Coronary artery (tissue), 2 donors: ENCODE measurements around the gene ADAMTSL2.

ENCODE experiments used
- DNase-seq: peaks from one replicate; pipeline ENCODE4 v3.0.0-alpha.2; 2017; ENCODE audit warnings: low spot score
- H3K27ac ChIP-seq, 2 donors: fragments of 200-600 bp; sonication (generic); one replicate each; pipeline ENCODE4 v1.5.1; 2016 to 2019
- H3K4me3 ChIP-seq: fragments of 200-600 bp; sonication (generic); 2 replicates; pipeline ENCODE4 v1.5.1; 2016; ENCODE audit warnings: mild to moderate bottlenecking, moderate library complexity
- TF ChIP-seq, protein P1 (sequence below): fragments of 200-600 bp; sonication (generic); IDR thresholded peaks from one replicate; pipeline ENCODE4 v1.5.1; 2019; ENCODE audit warnings: antibody characterized with exemption

Gene ADAMTSL2

DNA sequence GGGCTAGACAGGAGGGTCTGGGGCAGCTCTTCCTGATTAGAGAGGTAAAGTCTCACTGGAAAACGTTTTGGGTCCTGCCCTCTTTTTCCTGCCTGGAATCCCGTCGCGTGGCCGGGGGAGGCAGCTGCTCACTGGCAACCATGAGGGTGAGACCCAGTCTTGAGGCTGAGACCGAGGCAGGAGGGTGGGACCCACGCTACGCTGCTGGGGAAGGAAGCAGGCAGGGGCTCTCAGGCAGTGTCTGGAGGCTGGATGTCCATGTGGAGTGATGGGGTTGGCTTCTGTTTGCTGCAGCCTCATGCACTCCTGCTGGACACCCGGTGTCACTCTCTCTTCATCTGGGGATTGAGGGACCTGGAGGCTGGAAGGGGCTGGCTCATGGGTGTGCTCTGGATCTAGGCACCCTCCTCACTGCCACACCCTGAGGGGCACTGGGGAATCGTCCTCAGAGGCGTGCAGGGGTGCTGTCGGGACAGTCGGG, 44.3 kb upstream of the ADAMTSL2 start:
- DNase-seq: no peak
- H3K27ac ChIP-seq: no peak overlapping the region

DNA sequence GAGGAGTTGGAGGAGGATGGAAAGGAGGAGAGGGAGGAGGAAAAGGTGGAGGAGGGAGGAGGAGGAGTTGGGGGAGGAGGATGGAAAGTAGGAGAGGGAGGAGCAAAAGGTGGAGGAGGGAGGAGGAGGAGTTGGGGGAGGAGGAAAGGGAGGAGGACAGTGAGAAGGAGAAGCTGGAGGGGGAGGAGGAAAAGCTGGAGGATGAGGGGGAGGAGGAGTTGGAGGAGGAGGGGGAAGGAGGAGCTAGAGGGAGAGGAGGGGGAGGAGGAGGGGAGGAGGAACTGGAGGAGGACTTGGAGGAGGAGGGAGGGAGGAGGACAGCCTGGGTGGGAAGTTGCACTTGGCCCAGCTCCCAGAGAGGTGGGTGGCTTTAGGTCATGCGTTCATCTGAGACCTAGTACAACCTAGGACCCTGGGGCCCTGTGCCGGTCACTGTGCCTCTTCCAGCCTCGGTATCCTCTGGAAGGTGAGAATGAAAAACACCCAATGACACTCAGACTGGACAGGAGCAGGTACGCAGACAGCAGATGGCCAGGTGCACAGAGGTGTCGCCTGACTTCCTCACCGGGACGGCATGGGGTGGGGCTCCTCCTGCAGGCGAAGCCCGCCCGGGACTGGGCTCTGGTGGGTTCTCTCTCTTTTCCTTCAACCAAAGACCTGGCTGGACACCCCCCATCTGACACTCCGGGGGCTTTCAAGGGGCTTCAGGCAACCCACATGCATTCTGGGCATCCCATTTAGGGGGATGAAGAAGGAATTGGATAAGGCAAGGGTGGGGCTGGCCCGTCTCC, 43.4 kb upstream of the ADAMTSL2 start:
- Histone ChIP-seq H3K4me3 (no peak overlapping the region), H3K27ac (peak overlapping the region in 1 of 2 donors; percentile 75)
- DNase-seq: no peak
- TF ChIP-seq, protein P1, sequence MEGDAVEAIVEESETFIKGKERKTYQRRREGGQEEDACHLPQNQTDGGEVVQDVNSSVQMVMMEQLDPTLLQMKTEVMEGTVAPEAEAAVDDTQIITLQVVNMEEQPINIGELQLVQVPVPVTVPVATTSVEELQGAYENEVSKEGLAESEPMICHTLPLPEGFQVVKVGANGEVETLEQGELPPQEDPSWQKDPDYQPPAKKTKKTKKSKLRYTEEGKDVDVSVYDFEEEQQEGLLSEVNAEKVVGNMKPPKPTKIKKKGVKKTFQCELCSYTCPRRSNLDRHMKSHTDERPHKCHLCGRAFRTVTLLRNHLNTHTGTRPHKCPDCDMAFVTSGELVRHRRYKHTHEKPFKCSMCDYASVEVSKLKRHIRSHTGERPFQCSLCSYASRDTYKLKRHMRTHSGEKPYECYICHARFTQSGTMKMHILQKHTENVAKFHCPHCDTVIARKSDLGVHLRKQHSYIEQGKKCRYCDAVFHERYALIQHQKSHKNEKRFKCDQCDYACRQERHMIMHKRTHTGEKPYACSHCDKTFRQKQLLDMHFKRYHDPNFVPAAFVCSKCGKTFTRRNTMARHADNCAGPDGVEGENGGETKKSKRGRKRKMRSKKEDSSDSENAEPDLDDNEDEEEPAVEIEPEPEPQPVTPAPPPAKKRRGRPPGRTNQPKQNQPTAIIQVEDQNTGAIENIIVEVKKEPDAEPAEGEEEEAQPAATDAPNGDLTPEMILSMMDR: no peak

More for the DNA sequence above, 44.3 kb upstream of the ADAMTSL2 start:
- TF ChIP-seq, protein P1: no peak
- no peak overlapping the region for H3K4me3 ChIP-seq

DNA sequence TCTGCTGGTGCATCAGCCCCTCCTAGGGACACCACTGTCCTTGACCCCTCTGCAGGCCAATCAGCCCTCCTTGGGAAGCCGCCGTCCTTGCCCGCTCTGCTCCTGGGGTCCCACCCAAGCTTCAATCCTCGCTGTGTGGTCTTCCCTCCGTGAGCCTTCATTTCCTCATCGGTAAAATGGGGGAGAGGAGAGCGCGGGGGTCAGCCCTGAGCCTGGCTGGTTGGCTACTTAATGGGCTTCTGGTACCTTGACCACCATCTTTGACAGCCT, 42.9 kb upstream of the ADAMTSL2 start:
- H3K27ac ChIP-seq: peak overlapping the region; percentile 52 to 75
- DNase-seq: no peak

DNA sequence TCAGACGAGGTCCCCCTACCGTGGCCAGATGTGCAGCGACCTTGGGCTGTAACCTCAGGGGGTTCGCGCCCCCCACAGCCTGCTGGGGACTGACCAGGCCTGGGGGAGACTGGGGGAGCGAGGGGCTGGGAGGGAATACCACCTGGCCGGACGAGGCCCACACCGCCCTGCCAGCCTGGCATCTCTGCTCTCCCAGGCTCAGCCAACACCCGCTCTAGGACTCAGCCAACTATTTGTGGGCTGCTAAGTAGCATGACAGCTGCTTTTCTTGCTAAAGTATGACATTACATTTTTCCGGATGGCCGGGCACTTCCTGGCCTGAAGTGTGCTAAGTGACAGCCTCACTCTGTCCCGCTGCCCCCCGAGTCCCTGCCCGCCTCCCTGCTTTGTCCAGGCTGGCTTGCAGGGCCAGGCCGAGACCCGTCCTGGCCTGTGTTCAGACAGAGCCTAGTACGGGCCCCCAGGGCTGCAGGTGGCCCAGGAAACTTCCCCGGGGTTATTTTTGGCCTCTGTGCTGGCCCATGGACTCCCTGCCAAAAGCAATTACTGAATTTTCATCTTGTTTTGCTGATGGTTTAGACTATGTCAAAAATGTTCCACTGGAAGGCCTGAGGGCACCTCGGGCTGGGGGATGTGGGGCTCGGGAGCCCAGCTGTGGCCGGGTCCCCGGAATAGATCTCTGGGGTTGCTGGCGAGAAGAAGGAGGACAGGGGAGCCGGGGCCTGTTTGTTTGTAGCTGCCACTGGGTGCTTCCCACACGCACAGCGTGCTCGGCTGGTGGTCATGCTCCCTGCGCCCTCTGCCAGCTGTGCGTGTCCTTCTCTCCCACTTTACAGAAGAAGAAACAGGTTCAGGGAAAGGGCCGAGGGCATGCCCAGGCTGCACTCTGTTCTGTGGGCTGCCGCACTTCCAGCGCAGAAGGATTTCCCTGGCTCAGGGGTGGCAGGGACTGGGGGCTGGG, 42.2 kb upstream of the ADAMTSL2 start:
- TF ChIP-seq, protein P1: no peak
- Histone ChIP-seq H3K4me3 (no peak overlapping the region), H3K27ac (peak overlapping the region; percentile 52 to 75)
- DNase-seq: no peak

More for the DNA sequence above, 42.9 kb upstream of the ADAMTSL2 start:
- no peak overlapping the region for H3K4me3 ChIP-seq
- TF ChIP-seq, protein P1: no peak

DNA sequence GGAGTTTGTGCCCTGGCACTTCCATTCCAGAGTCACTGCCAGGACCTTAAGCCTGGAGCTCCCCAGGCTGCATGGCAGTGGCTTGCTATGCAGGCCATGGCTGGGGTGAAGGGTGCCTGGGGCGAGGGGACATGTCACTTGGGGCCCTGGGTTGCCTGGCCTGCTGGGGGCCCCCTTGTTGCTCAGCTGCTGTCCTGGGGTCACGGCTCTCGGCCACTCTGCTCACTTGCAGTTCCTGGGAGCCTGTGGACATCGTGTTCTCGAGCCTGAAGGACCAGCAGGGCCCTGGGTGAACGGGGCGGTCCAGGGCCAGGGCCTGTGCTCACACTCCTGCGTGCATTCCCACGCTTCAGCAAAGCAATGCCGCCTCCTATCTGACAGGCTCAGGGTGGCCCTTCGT, 41.1 kb upstream of the ADAMTSL2 start:
- Histone ChIP-seq H3K27ac (peak overlapping the region in 1 of 2 donors; percentile 75), H3K4me3 (no peak overlapping the region)
- DNase-seq: no peak
- TF ChIP-seq, protein P1: no peak

DNA sequence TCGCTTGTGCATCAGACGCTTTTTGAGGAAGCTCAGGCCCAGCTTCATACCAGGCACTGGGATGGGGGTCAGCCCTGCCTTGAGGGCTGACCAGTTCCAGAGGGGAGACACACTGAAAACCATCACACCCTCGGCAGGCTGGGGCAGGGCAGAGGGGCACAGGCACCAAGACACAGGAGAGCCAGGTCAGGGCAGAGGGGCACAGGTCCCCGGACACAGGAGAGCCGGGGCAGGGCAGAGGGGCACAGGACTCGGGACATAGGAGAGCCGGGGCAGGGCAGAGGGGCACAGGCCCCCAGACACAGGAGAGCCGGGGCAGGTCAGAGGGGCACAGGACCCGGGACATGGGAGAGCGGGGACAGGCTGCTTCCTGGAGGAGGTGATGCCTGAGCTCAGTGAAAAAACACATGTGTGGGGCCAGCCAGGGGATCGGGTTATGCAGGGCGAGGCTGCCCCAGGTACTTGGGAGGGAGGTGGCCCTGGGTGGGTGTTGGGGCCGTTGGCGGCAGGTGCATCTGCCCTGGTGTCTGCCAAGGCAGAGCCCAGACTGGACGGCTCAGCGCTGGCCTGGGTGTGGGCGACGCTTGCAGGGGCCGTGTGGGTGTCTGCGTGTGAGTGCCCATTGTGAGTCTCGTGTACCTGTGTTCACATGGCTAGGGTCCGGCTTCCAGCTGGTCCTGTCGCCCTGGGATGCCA, 40.5 kb upstream of the ADAMTSL2 start:
- TF ChIP-seq, protein P1: no peak
- Histone ChIP-seq H3K27ac (peak overlapping the region in 1 of 2 donors; percentile 20), H3K4me3 (no peak overlapping the region)
- DNase-seq: no peak
